ENCODE measurements around the gene EPM2A.

The EPM2A gene

GRCh38 chr6:145735356-145736165 is at the start of gene EPM2A:
TSS of gene EPM2A (minus strand) at chr6:145735520. CDS start at chr6:145735498, 22 bp downstream.
- DNase-seq (ENCODE audit: low read depth in 1 of 2, low spot score in 1 of 2): peak; percentile 62 to 86
- in situ Hi-C loops (cut with HindIII; ENCODE audit: low pct_unique_long_range_greater_than_20kb, low sequenced_read_pairs): no loop called here
- TF ChIP-seq JUND (IDR thresholded peaks at IDR 0.05; ENCODE audit: low read depth): no peak

GRCh38 chr6:145784683-145785082 is 49.4 kb upstream of the EPM2A start:
- DNase-seq (ENCODE audit: low read depth in 1 of 2, low spot score in 1 of 2): no peak
- TF ChIP-seq JUND (IDR thresholded peaks at IDR 0.05; ENCODE audit: low read depth): no peak
- in situ Hi-C loops (cut with HindIII; ENCODE audit: low pct_unique_long_range_greater_than_20kb, low sequenced_read_pairs): no loop called here

- no peak for TF ChIP-seq JUND (IDR thresholded peaks at IDR 0.05; ENCODE audit: low read depth)
- DNase-seq (ENCODE audit: low read depth in 1 of 2, low spot score in 1 of 2): no peak
- in situ Hi-C loops (cut with HindIII; ENCODE audit: low pct_unique_long_range_greater_than_20kb, low sequenced_read_pairs): no loop called here
Measured at GRCh38 chr6:145783796-145784195, 48.5 kb upstream of the EPM2A start.

- no peak for TF ChIP-seq JUND (IDR thresholded peaks at IDR 0.05; ENCODE audit: low read depth)
- in situ Hi-C loops (cut with HindIII; ENCODE audit: low pct_unique_long_range_greater_than_20kb, low sequenced_read_pairs): no loop called here
- no peak for DNase-seq (ENCODE audit: low read depth in 1 of 2, low spot score in 1 of 2)
Measured at GRCh38 chr6:145772846-145773245, 37.5 kb upstream of the EPM2A start.

GRCh38 chr6:145765449-145765848 is 30.1 kb upstream of the EPM2A start:
- in situ Hi-C loops (cut with HindIII; ENCODE audit: low pct_unique_long_range_greater_than_20kb, low sequenced_read_pairs): no loop called here
- no peak for DNase-seq (ENCODE audit: low read depth in 1 of 2, low spot score in 1 of 2)
- TF ChIP-seq JUND (IDR thresholded peaks at IDR 0.05; ENCODE audit: low read depth): no peak

- no peak for DNase-seq (ENCODE audit: low read depth in 1 of 2, low spot score in 1 of 2)
- in situ Hi-C loops (cut with HindIII; ENCODE audit: low pct_unique_long_range_greater_than_20kb, low sequenced_read_pairs): no loop called here
- TF ChIP-seq JUND (IDR thresholded peaks at IDR 0.05; ENCODE audit: low read depth): no peak
Measured at GRCh38 chr6:145763742-145764141, 28.4 kb upstream of the EPM2A start.

GRCh38 chr6:145761584-145761983 is 26.3 kb upstream of the EPM2A start:
- in situ Hi-C loops (cut with HindIII; ENCODE audit: low pct_unique_long_range_greater_than_20kb, low sequenced_read_pairs): no loop called here
- no peak for TF ChIP-seq JUND (IDR thresholded peaks at IDR 0.05; ENCODE audit: low read depth)
- DNase-seq (ENCODE audit: low read depth in 1 of 2, low spot score in 1 of 2): peak in 1 of 2 experiments; percentile 3

- in situ Hi-C loops (cut with HindIII; ENCODE audit: low pct_unique_long_range_greater_than_20kb, low sequenced_read_pairs): no loop called here
- TF ChIP-seq JUND (IDR thresholded peaks at IDR 0.05; ENCODE audit: low read depth): no peak
- no peak for DNase-seq (ENCODE audit: low read depth in 1 of 2, low spot score in 1 of 2)
Measured at GRCh38 chr6:145758113-145758512, 22.8 kb upstream of the EPM2A start.

- TF ChIP-seq JUND (IDR thresholded peaks at IDR 0.05; ENCODE audit: low read depth): no peak
- DNase-seq (ENCODE audit: low read depth in 1 of 2, low spot score in 1 of 2): peak in 1 of 2 experiments; percentile 50
- in situ Hi-C loops (cut with HindIII; ENCODE audit: low pct_unique_long_range_greater_than_20kb, low sequenced_read_pairs): no loop called here
Measured at GRCh38 chr6:145756170-145756662, 20.9 kb upstream of the EPM2A start.

- no peak for TF ChIP-seq JUND (IDR thresholded peaks at IDR 0.05; ENCODE audit: low read depth)
- in situ Hi-C loops (cut with HindIII; ENCODE audit: low pct_unique_long_range_greater_than_20kb, low sequenced_read_pairs): no loop called here
- DNase-seq (ENCODE audit: low read depth in 1 of 2, low spot score in 1 of 2): no peak
Measured at GRCh38 chr6:145755682-145756081, 20.4 kb upstream of the EPM2A start.

- in situ Hi-C loops (cut with HindIII; ENCODE audit: low pct_unique_long_range_greater_than_20kb, low sequenced_read_pairs): no loop called here
- no peak for TF ChIP-seq JUND (IDR thresholded peaks at IDR 0.05; ENCODE audit: low read depth)
Measured at GRCh38 chr6:145752638-145753037, 17.3 kb upstream of the EPM2A start.

GRCh38 chr6:145749632-145750031 is 14.3 kb upstream of the EPM2A start:
- in situ Hi-C loops (cut with HindIII; ENCODE audit: low pct_unique_long_range_greater_than_20kb, low sequenced_read_pairs): no loop called here
- DNase-seq (ENCODE audit: low read depth in 1 of 2, low spot score in 1 of 2): no peak
- TF ChIP-seq JUND (IDR thresholded peaks at IDR 0.05; ENCODE audit: low read depth): no peak

More at GRCh38 chr6:145752638-145753037, 17.3 kb upstream of the EPM2A start:
- no peak for DNase-seq (ENCODE audit: low read depth in 1 of 2, low spot score in 1 of 2)

- no peak for TF ChIP-seq JUND (IDR thresholded peaks at IDR 0.05; ENCODE audit: low read depth)
- in situ Hi-C loops (cut with HindIII; ENCODE audit: low pct_unique_long_range_greater_than_20kb, low sequenced_read_pairs): no loop called here
- DNase-seq (ENCODE audit: low read depth in 1 of 2, low spot score in 1 of 2): no peak
Measured at GRCh38 chr6:145745861-145746260, 10.5 kb upstream of the EPM2A start.
